Measurements from ENCODE around the gene AKAP5. TPM values are rescaled to one million over a fixed set of nuclear protein-coding genes. Genes with fewer than 3 reads are reported as not detected.

The AKAP5 gene
- total and polyA plus RNA-seq, 9 of the 15 experiments (the other 6 are each of a cell fraction or from before 2014, with no cell fraction given) = 0.06 to 0.94 (median 0.34) TPM

DNA sequence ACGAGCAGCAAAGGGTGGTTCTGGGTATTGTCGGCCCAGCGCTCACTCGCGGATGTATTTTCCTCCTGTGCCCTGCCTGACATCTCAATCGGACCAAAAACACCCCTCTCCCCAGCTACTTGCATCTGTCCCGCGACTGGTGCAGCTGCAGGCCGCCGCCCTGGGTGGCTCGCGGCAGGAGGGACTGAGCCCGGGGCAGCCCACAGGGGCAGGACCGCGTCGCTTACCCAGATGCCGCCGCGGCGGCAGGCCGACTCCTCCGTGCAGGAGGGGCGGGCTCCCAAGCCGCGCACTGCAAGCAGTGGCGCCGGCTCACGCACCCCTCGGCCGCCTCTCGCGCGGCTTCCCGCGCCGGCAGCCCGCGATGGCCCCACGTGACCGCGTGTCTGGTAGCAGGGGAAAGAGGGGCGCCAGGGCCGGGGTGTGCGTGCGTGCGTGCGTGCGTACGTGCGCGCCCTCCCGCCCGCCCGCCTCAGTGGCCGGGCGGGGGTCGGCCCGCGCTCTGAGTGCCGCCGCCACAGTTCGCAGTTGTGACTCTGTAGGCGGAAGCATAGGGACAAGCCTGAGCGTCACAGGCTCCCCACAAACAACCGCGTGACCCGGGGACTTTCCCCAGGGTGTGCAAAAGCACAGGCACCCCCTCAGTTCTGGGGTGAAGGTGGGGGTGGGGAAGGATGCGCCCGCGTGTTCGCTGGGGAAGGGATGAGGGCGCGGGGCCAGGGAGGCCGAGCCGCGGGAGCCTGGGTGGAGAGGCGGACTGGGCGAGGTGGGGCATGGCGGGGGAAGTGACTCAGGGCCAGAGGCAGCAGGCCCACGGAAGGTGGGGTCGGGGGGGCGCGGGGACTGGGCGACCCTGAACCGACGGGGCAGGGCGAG, 38.4 kb downstream of the AKAP5 start, which contains the start of gene ZBTB25 (continued):
- peak; percentile 53 for TF ChIP-seq REST (IDR thresholded peaks at IDR 0.05; ENCODE audit: borderline replicate concordance)
- peak; percentile 34; the same call in 1 of the 2 replicates for TF ChIP-seq REST (CRISPR knock-in tag; IDR thresholded peaks at IDR 0.05; ENCODE audit: low read depth)
- TF ChIP-seq MCM3 (IDR thresholded peaks at IDR 0.05) = no peak
- TF ChIP-seq, protein P1, sequence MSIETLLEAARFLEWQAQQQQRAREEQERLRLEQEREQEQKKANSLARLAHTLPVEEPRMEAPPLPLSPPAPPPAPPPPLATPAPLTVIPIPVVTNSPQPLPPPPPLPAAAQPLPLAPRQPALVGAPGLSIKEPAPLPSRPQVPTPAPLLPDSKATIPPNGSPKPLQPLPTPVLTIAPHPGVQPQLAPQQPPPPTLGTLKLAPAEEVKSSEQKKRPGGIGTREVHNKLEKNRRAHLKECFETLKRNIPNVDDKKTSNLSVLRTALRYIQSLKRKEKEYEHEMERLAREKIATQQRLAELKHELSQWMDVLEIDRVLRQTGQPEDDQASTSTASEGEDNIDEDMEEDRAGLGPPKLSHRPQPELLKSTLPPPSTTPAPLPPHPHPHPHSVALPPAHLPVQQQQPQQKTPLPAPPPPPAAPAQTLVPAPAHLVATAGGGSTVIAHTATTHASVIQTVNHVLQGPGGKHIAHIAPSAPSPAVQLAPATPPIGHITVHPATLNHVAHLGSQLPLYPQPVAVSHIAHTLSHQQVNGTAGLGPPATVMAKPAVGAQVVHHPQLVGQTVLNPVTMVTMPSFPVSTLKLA (conservative IDR thresholded peaks at IDR 0.05) = peak in 1 of 2 experiments; percentile 49; a peak in 1 of 4 replicates
- no peak for TF ChIP-seq THRAP3 (IDR thresholded peaks at IDR 0.05; ENCODE audit: borderline replicate concordance)
- no peak for TF ChIP-seq KLF6 (CRISPR knock-in tag; IDR thresholded peaks at IDR 0.05; ENCODE audit: borderline replicate concordance)
- TF ChIP-seq KDM2B (CRISPR knock-in tag; IDR thresholded peaks at IDR 0.05) = no peak
- no peak for TF ChIP-seq KHSRP (IDR thresholded peaks at IDR 0.05)
- no peak for TF ChIP-seq HDAC2 (IDR thresholded peaks at IDR 0.05)
- TF ChIP-seq, protein P2, sequence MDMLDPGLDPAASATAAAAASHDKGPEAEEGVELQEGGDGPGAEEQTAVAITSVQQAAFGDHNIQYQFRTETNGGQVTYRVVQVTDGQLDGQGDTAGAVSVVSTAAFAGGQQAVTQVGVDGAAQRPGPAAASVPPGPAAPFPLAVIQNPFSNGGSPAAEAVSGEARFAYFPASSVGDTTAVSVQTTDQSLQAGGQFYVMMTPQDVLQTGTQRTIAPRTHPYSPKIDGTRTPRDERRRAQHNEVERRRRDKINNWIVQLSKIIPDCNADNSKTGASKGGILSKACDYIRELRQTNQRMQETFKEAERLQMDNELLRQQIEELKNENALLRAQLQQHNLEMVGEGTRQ (CRISPR knock-in tag; IDR thresholded peaks at IDR 0.05) = peak; percentile 88
- peak; percentile 82 to 95 for TF ChIP-seq E2F6 (IDR thresholded peaks at IDR 0.05; ENCODE audit: borderline replicate concordance in 1 of 2, extremely low read depth in 1 of 2, insufficient read depth in 1 of 2, insufficient read length in 1 of 2, low read depth in 1 of 2, low read length in 1 of 2, poor library complexity in 1 of 2, severe bottlenecking in 1 of 2)
- TF ChIP-seq PTTG1 (tag; IDR thresholded peaks at IDR 0.05; ENCODE audit: low read depth) = no peak
- no peak for TF ChIP-seq IRF9 (tag; IDR thresholded peaks at IDR 0.05)

Data from K562 (cell line).